BLaER1 treated with 17β-estradiol and CSF1 and Interleukin-3, amounts not matched to agents 10 nM and 100 nM (cell line): ENCODE measurements around the gene MAML2.

ENCODE experiments used
- H3K27ac ChIP-seq, 11 experiments: shearing (Covaris generic); formaldehyde crosslinking; 2 replicates each; pipeline ENCODE4 v1.8.1; 2022
- H3K27me3 ChIP-seq, 11 experiments: shearing (Covaris generic); formaldehyde crosslinking; 2 replicates each; pipeline ENCODE4 v1.8.1; 2022
- H3K36me3 ChIP-seq, 11 experiments: shearing (Covaris generic); formaldehyde crosslinking; 2 replicates each; pipeline ENCODE4 v1.8.1; 2022
- H3K4me1 ChIP-seq, 10 experiments: shearing (Covaris generic); formaldehyde crosslinking; 2 replicates each; pipeline ENCODE4 v1.8.1; 2022
- H3K4me2 ChIP-seq, 11 experiments: shearing (Covaris generic); formaldehyde crosslinking; 2 replicates each; pipeline ENCODE4 v1.8.1; 2022
- H3K4me3 ChIP-seq, 10 experiments: shearing (Covaris generic); formaldehyde crosslinking; 2 replicates each; pipeline ENCODE4 v1.8.1; 2022
- H3K9ac ChIP-seq, 11 experiments: shearing (Covaris generic); formaldehyde crosslinking; 2 replicates each; pipeline ENCODE4 v1.8.1; 2022
- H3K9me3 ChIP-seq, 11 experiments: shearing (Covaris generic); formaldehyde crosslinking; replicated peaks in 1 of 11; 2 replicates each; pipeline ENCODE4 v1.8.1; 2022
- H4K20me1 ChIP-seq, 11 experiments: shearing (Covaris generic); formaldehyde crosslinking; 2 replicates each; pipeline ENCODE4 v1.8.1; 2022
- Cebpa-rat ChIP-seq, 11 experiments: shearing (Covaris generic); IDR thresholded peaks; 2 replicates each; pipeline ENCODE4 v1.8.1; 2022

MAML2 gene

GRCh38 chr11:96234866-96235441 lies 108.0 kb downstream of the MAML2 start:
- Histone ChIP-seq H3K27ac (peak overlapping the region in 1 of 11 experiments; percentile 20; a peak in 3 of 22 replicates), H3K4me1 (peaks cover 6 to 98% (median 16%) of the 10 kb centered on the region in 10 experiments; a peak in 18 of 20 replicates), H3K27me3 (no peaks in the 10 kb centered on the region), H3K4me3 (no peak overlapping the region), H3K4me2 (peak overlapping the region in 2 of 11 experiments; percentile 60 to 69; a peak in 3 of 22 replicates), H4K20me1 (no peaks in the 10 kb centered on the region), H3K9ac (no peak overlapping the region), H3K36me3 (peaks cover 0 to 21% (median 0%) of the 10 kb centered on the region in 11 experiments; a peak in 4 of 22 replicates), H3K9me3 (peaks cover 0 to 16% (median 0%) of the 10 kb centered on the region in 11 experiments; a peak in 7 of 22 replicates)
- TF ChIP-seq Cebpa-rat (IDR thresholded peaks at IDR 0.05), result no peak

GRCh38 chr11:96232132-96232531 lies 110.9 kb downstream of the MAML2 start:
- no peak for TF ChIP-seq Cebpa-rat (IDR thresholded peaks at IDR 0.05)
- Histone ChIP-seq H3K9me3 (peaks cover 0 to 16% (median 0%) of the 10 kb centered on the region in 11 experiments; a peak in 7 of 22 replicates), H3K4me3 (no peak overlapping the region), H3K36me3 (peaks cover 0 to 31% (median 0%) of the 10 kb centered on the region in 11 experiments; a peak in 4 of 22 replicates), H3K27me3 (no peaks in the 10 kb centered on the region), H3K4me2 (peak overlapping the region in 3 of 11 experiments; percentile 60 to 90 (median 73); a peak in 7 of 22 replicates), H4K20me1 (no peaks in the 10 kb centered on the region), H3K27ac (peak overlapping the region in 6 of 11 experiments; percentile 63 to 96 (median 87); a peak in 11 of 22 replicates), H3K4me1 (peaks cover 6 to 99% (median 34%) of the 10 kb centered on the region in 10 experiments; a peak in 18 of 20 replicates), H3K9ac (peak overlapping the region in 2 of 11 experiments; percentile 58 to 78; a peak in 4 of 22 replicates)

GRCh38 chr11:96230686-96231085 lies 112.3 kb downstream of the MAML2 start:
- peak overlapping the region in 10 of 11 experiments; percentile 17 to 90 (median 56); a peak in 18 of 22 replicates for H3K4me2 ChIP-seq
- H3K36me3 ChIP-seq, result peaks cover 0 to 31% (median 0%) of the 10 kb centered on the region in 11 experiments; a peak in 4 of 22 replicates
- H4K20me1 ChIP-seq, result no peaks in the 10 kb centered on the region
- peaks cover 6 to 99% (median 34%) of the 10 kb centered on the region in 10 experiments; a peak in 18 of 20 replicates for H3K4me1 ChIP-seq
- no peak for TF ChIP-seq Cebpa-rat (IDR thresholded peaks at IDR 0.05)
- H3K27me3 ChIP-seq, result no peaks in the 10 kb centered on the region
- H3K4me3 ChIP-seq, result no peak overlapping the region; a peak in 1 of 20 replicates
- H3K27ac ChIP-seq, result peak overlapping the region in 10 of 11 experiments; percentile 19 to 96 (median 67); a peak in 17 of 22 replicates
- peaks cover 0 to 16% (median 0%) of the 10 kb centered on the region in 11 experiments; a peak in 7 of 22 replicates for H3K9me3 ChIP-seq
- H3K9ac ChIP-seq, result peak overlapping the region in 5 of 11 experiments; percentile 33 to 78 (median 73); a peak in 8 of 22 replicates

GRCh38 chr11:96229354-96229977 lies 113.5 kb downstream of the MAML2 start:
- peak overlapping the region in 1 of 10 experiments; percentile 22; a peak in 1 of 20 replicates for H3K4me3 ChIP-seq
- peak overlapping the region in 9 of 11 experiments; percentile 12 to 96 (median 63); a peak in 13 of 22 replicates for H3K27ac ChIP-seq
- peaks cover 0 to 38% (median 0%) of the 10 kb centered on the region in 11 experiments; a peak in 4 of 22 replicates for H3K36me3 ChIP-seq
- H3K4me1 ChIP-seq, result peaks cover 13 to 99% (median 43%) of the 10 kb centered on the region in 10 experiments
- no peak for TF ChIP-seq Cebpa-rat (IDR thresholded peaks at IDR 0.05)
- H4K20me1 ChIP-seq, result no peaks in the 10 kb centered on the region
- H3K9me3 ChIP-seq, result peaks cover 0 to 16% (median 0%) of the 10 kb centered on the region in 11 experiments; a peak in 7 of 22 replicates
- peak overlapping the region in 3 of 11 experiments; percentile 55 to 78 (median 76); a peak in 6 of 22 replicates for H3K9ac ChIP-seq
- peak overlapping the region in 7 of 11 experiments; percentile 2 to 90 (median 62); a peak in 12 of 22 replicates for H3K4me2 ChIP-seq
- H3K27me3 ChIP-seq, result no peaks in the 10 kb centered on the region

GRCh38 chr11:96228910-96229309 lies 114.1 kb downstream of the MAML2 start:
- Histone ChIP-seq H3K4me2 (peak overlapping the region in 5 of 11 experiments; percentile 54 to 90 (median 65); a peak in 8 of 22 replicates), H3K27ac (peak overlapping the region in 9 of 11 experiments; percentile 12 to 96 (median 63); a peak in 13 of 22 replicates), H3K4me3 (peak overlapping the region in 1 of 10 experiments; percentile 22; a peak in 1 of 20 replicates), H3K27me3 (no peaks in the 10 kb centered on the region), H3K9me3 (peaks cover 0 to 16% (median 0%) of the 10 kb centered on the region in 11 experiments; a peak in 7 of 22 replicates), H4K20me1 (no peaks in the 10 kb centered on the region), H3K36me3 (peaks cover 0 to 36% (median 0%) of the 10 kb centered on the region in 11 experiments; a peak in 4 of 22 replicates), H3K9ac (peak overlapping the region in 3 of 11 experiments; percentile 55 to 78 (median 76); a peak in 6 of 22 replicates), H3K4me1 (peaks cover 13 to 99% (median 43%) of the 10 kb centered on the region in 10 experiments)
- TF ChIP-seq Cebpa-rat (IDR thresholded peaks at IDR 0.05), result no peak

- Histone ChIP-seq H3K4me2 (peak overlapping the region in 4 of 11 experiments; percentile 54 to 90 (median 68); a peak in 7 of 22 replicates), H3K27ac (peak overlapping the region in 7 of 11 experiments; percentile 27 to 96 (median 85); a peak in 10 of 22 replicates)
Observed at GRCh38 chr11:96228473-96228891, 114.5 kb downstream of the MAML2 start.

GRCh38 chr11:96227244-96227643 lies 115.8 kb downstream of the MAML2 start:
- Histone ChIP-seq H4K20me1 (no peaks in the 10 kb centered on the region), H3K9me3 (peaks cover 0 to 11% (median 0%) of the 10 kb centered on the region in 11 experiments; a peak in 7 of 22 replicates), H3K4me3 (no peak overlapping the region), H3K36me3 (peaks cover 0 to 23% (median 0%) of the 10 kb centered on the region in 11 experiments; a peak in 3 of 22 replicates), H3K4me1 (peaks cover 15 to 96% (median 46%) of the 10 kb centered on the region in 10 experiments), H3K9ac (peak overlapping the region in 2 of 11 experiments; percentile 39 to 44; a peak in 2 of 22 replicates), H3K27ac (peak overlapping the region in 3 of 11 experiments; percentile 31 to 89 (median 31); a peak in 2 of 22 replicates), H3K27me3 (no peaks in the 10 kb centered on the region), H3K4me2 (peak overlapping the region in 3 of 11 experiments; percentile 54 to 90 (median 73); a peak in 6 of 22 replicates)
- no peak for TF ChIP-seq Cebpa-rat (IDR thresholded peaks at IDR 0.05)

More at GRCh38 chr11:96228473-96228891, 114.5 kb downstream of the MAML2 start:
- peaks cover 0 to 16% (median 0%) of the 10 kb centered on the region in 11 experiments; a peak in 7 of 22 replicates for H3K9me3 ChIP-seq
- TF ChIP-seq Cebpa-rat (IDR thresholded peaks at IDR 0.05), result no peak
- H4K20me1 ChIP-seq, result no peaks in the 10 kb centered on the region
- peaks cover 13 to 99% (median 43%) of the 10 kb centered on the region in 10 experiments for H3K4me1 ChIP-seq
- peaks cover 0 to 32% (median 0%) of the 10 kb centered on the region in 11 experiments; a peak in 4 of 22 replicates for H3K36me3 ChIP-seq
- no peaks in the 10 kb centered on the region for H3K27me3 ChIP-seq
- peak overlapping the region in 3 of 11 experiments; percentile 55 to 78 (median 76); a peak in 4 of 22 replicates for H3K9ac ChIP-seq
- peak overlapping the region in 1 of 10 experiments; percentile 22; a peak in 1 of 20 replicates for H3K4me3 ChIP-seq

GRCh38 chr11:96223083-96223482 lies 119.9 kb downstream of the MAML2 start:
- Histone ChIP-seq H3K4me1 (peaks cover 47 to 97% (median 56%) of the 10 kb centered on the region in 10 experiments), H3K36me3 (peaks cover 0 to 23% (median 0%) of the 10 kb centered on the region in 11 experiments; a peak in 3 of 22 replicates), H3K27ac (0 out of 22 replicates have a peak overlapping the region, but pooled peaks of 1 of the 11 experiments have one; percentile 13), H4K20me1 (no peaks in the 10 kb centered on the region), H3K4me2 (peak overlapping the region in 1 of 11 experiments; percentile 90; a peak in 3 of 22 replicates), H3K27me3 (no peaks in the 10 kb centered on the region), H3K4me3 (no peak overlapping the region), H3K9ac (no peak overlapping the region), H3K9me3 (no peaks in the 10 kb centered on the region)
- TF ChIP-seq Cebpa-rat (IDR thresholded peaks at IDR 0.05), result no peak
